Pulmonary artery endothelial cell (primary cell): ENCODE measurements around the gene ABI3. TPM values are rescaled to one million over a fixed set of nuclear protein-coding genes. Genes with fewer than 3 reads are reported as not detected.
"Not testable (repeated sequence)": the region's sequence is repeated elsewhere in the genome, so short reads cannot be mapped to it uniquely, and the experiment has no call there.

Experiments
- DNase-seq: peaks from one replicate; pipeline ENCODE4 v3.0.0-alpha.2; 2011; ENCODE audit warnings: low read depth, low spot score
- total RNA-seq: library from RNA; depleted of rRNA; stranded (reverse); fragments of >200 nt; gene quantifications from 2 replicates; pipeline ENCODE4 v1.2.3, GENCODE V29; 2014

ABI3 gene
- total RNA-seq = 21.7 and 26.5 TPM in 2 replicates

- peak; percentile 60 for DNase-seq
These were observed at the start of gene ABI3, which contains the start of gene GNGT2 for GRCh38 chr17:49210158-49211029. ABI3 (plus strand) TSS chr17:49210707; CDS start chr17:49210725, 18 bp downstream. GNGT2 (minus strand) TSS chr17:49210574; CDS start chr17:49207422, 3,152 bp downstream.

DNA sequence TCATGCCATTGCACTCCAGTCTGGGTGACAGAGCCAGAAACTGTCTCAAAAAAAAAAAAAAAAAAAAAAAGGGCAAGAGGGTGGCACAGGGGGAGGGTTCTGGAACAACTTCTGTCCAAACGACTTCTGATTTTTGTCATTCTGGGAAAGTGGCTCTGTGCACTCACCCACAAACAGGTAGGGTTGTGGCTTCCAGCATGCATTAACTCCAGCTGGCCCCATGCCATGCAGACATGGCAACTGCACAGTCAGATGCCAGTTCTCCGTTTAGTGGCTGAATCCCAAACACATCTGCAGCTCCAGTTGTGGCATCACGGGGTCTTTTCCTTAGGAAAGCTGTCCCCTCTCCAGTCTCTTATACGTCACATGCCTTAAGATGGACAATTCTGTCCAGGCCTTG lies 47.6 kb upstream of the ABI3 start:
- DNase-seq = no peak

- no peak for DNase-seq
These were observed 45.4 kb upstream of the ABI3 start for GRCh38 chr17:49165143-49165542.

GRCh38 chr17:49168706-49169105 lies 41.8 kb upstream of the ABI3 start:
- no peak for DNase-seq

DNA sequence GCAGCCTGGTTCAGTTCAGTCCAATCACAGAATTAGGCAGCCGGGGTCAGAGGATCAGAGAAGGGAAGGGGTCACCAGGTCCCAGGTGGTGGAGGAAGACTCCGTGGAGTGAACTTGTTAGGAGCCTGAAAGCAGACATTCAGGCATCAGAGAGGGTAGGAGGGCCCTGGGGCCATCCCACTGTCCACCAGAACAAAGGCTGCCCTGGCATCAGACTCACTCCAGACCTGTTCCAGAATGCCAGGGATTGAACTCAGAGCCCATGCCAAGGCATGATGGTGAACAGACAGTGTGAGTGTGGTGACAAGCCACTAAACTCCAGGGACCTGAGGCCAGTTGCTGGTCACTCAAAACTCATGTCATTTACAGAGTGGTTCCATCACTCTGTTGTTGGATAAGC lies 40.3 kb upstream of the ABI3 start:
- DNase-seq = no peak

GRCh38 chr17:49170711-49171110 lies 39.8 kb upstream of the ABI3 start:
- DNase-seq = not testable (repeated sequence)

GRCh38 chr17:49175978-49176377 lies 34.5 kb upstream of the ABI3 start:
- not testable (repeated sequence) for DNase-seq

DNA sequence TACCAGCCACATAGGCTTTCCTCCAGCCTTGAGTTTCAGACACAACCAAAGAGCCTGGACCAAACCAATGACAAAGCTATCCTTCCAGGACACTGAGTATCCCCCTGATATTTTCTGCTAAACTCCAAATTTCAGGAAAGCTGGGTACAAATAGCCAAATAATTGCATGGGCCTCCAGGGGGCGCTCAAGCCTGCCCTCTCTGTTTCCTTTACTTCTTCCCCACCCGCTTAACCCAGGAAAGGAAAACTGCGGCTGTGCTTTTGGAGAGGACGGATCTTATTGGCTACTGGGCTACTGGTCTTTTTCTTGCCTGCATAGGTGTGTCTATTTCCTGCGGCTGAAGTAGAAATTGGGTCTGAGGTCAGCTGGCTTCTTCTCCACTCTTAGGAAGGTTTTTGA lies 30.2 kb upstream of the ABI3 start:
- DNase-seq = peak; percentile 17

DNA sequence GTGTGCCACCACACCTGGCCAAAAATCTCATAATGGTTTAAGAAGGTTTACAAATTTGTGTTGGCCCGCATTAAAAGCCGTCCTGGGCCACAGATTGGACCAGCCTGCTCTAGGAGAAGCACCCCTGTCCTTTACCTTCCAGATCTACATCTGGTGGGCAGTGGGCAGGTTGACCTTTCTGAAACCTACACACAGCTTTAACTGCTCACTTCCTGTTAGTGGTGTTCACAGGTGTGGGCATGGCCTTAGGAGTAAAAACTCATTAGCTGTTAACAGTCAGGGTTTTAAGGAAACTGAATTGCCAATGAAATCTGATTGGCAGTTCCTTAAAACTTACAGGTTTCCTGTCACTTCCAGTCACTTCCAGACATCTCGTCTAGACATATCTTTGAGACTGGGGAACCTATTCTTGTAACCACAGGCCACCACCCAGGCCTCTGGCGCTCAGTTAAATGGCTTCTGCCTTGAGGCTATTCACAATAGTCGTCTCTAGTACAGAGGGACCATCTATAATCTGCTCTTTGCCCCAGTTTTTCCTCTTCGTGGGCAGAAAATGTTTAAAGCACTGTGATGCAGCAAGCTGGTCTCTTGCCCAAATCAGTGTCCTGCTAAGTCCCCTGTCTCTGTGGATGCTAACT lies 29.4 kb upstream of the ABI3 start:
- no peak for DNase-seq

DNA sequence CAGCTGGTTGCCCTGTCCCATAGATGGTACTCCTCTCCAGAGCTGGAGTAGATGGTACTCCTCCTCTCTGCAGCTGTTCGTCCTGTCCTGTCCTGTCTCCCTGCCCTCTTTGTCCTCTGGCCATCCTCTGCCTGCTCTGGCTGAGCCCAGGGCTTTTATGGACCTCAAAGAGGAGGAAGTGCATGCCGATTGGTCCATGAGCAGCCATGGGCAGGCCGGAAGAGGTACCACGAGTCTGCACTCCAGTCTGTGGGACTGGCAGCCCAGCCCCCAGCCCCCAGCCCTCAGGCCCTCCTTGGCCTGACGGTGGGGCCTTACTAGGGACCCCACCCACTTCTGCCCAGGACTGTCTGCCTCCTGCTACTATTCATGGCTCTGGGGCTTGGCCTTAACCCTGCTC lies 27.2 kb upstream of the ABI3 start:
- no peak for DNase-seq

GRCh38 chr17:49183801-49184200 lies 26.7 kb upstream of the ABI3 start:
- no peak for DNase-seq

- DNase-seq = not testable (repeated sequence)
These were observed 26.0 kb upstream of the ABI3 start for GRCh38 chr17:49184522-49184921.

- DNase-seq = not testable (repeated sequence)
These were observed 25.1 kb upstream of the ABI3 start for GRCh38 chr17:49185381-49185780.

DNA sequence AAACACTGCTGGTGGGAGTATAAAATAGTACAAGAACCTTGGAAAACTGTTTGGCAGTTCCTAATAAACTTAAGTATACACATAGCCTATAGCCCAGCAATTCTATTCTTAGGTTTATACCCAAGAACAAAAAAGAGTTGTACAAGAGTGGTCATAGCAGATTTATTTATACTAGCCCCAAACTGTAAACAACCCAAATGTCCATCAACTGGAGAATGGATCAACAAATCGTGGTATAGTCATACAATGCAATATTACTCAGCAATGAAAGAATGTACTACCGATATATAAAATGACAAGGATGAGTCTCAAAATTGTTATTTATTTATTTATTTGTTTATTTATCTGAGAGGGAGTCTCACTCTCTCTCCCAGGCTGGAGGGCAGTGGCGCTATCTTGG lies 23.2 kb upstream of the ABI3 start:
- DNase-seq = no peak

DNA sequence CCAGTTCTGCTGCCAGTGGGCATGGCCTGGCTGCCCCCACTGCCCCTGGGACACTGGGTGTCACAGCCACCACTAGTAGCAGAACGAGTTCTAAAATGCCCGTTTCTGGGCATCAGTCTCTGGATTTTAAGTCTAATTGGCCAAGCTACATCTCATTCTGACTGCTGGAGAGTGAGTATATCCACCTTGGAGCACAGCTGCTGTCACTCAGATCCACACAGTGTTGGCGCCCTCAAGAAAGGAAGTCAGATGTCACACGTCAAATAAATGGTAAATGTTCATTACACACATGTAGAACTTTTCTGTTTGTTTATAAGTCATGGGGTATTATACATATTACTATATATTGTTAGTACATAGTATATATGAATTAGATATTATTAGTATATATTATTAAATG lies 19.6 kb upstream of the ABI3 start:
- no peak for DNase-seq

DNA sequence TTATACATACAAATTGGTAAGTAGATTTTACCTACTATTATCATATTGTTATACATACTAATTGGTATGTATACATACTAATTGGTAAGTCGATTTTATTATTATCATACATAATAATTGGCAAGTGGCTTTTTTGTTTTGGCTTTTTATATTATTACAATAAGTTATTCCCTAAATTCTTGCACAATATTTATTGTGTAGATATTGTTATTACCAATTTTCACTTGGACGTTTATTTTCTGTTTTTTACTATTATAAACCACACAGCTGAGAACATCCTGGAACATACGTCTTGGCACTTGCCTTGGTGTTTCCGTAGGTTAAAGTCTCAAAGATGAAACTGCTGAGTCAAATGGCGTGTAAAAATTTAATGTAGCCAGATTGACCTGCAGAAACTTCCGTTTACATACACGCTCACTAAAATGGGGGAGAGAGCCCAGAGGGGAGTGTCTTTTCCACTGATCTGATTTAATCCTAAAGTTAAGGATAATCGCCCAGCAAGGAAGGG lies 19.0 kb upstream of the ABI3 start:
- DNase-seq = no peak

GRCh38 chr17:49191917-49192741 lies 18.4 kb upstream of the ABI3 start:
- no peak for DNase-seq

- DNase-seq = no peak
These were observed 16.8 kb upstream of the ABI3 start for GRCh38 chr17:49193513-49194296.

GRCh38 chr17:49194297-49194607 lies 16.3 kb upstream of the ABI3 start:
- no peak for DNase-seq

GRCh38 chr17:49195751-49196150 lies 14.8 kb upstream of the ABI3 start:
- DNase-seq = no peak

DNA sequence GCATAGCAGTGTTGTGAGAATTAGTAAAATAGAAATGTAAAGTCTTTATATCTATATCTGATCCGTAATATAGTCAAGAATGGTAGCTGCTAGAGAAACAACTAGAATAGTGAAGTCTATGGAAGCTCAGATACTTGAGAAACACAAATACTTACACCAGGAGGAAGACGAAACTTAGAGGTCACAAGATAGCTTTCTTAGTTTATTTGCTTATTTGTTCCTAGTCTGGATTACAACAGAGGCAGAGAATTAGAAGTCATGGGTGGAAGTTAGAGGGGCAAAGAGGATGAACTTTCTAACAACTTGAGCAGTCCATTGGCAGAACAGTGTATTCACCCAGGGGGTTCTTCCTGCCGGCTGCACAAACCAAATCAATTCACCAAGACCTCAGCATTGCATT lies 14.0 kb upstream of the ABI3 start:
- DNase-seq = no peak
